GM18502 (cell line): ENCODE data around the gene ACAA2.
"Not testable (repeated sequence)": the region's sequence is repeated elsewhere in the genome, so short reads cannot be mapped to it uniquely, and the experiment has no call there.

Source experiments
- ATAC-seq: cut with Tn5 transposase; IDR thresholded peaks from one replicate; pipeline ENCODE4 v1.9.1; 2021; ENCODE audit warnings: mild to moderate bottlenecking; ENCODE audit not compliant: unreplicated experiment, poor library complexity

The ACAA2 gene

DNA sequence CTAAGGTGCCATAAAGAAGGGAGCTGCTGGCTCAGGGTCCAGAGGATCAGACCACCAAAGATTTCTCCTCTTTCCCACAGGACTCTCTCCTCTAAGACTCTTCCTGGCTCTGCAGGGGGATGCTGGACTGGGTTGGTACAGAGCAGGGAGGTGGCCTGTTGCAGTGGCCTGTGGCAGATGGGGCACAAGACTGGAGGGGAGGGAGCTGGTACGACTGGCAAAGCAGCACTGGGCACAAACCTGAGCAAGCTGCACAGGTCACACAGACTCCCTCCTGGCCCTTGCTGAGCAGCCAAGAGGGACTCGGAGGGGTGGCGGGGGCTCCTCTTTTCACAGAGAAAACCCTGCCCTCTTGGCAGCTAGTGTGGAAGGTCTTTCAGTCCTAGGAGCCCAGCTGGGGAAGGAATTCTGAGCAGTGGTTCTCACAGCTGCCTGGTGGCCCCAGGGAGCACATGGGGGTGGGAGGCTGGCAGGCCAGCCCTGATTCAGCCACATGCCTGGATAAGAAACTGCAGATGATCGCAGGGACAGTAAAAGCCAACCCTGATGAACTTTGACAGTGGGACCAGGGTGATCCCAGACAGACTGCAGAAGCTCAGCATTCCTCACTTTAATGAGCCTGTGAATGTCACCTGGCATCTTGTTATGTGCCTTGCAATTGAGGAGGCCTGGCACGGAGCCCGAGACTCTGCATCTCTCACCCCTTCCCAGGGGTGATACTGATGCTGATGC is 32.5 kb upstream of the ACAA2 start:
- no peak for ATAC-seq

DNA sequence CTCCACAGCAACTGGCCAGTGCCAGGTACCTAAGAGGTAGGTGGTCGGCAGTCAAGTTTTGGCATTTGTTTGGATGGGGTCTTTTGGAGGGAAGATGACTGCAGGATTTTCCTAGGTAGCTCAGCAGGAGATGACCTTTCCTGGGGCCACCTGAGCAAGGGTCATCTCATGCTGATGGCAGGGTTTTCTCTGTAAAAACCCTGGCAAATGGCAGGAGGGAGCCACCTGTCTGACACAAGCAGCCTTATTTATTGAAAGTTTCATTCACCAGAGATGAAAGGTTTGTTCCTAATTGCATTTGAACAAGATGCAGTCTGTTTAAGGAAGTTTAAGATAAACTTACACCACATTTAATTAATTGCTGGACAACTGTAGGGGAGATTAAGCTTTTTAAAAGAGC is 31.6 kb upstream of the ACAA2 start:
- ATAC-seq: no peak

DNA sequence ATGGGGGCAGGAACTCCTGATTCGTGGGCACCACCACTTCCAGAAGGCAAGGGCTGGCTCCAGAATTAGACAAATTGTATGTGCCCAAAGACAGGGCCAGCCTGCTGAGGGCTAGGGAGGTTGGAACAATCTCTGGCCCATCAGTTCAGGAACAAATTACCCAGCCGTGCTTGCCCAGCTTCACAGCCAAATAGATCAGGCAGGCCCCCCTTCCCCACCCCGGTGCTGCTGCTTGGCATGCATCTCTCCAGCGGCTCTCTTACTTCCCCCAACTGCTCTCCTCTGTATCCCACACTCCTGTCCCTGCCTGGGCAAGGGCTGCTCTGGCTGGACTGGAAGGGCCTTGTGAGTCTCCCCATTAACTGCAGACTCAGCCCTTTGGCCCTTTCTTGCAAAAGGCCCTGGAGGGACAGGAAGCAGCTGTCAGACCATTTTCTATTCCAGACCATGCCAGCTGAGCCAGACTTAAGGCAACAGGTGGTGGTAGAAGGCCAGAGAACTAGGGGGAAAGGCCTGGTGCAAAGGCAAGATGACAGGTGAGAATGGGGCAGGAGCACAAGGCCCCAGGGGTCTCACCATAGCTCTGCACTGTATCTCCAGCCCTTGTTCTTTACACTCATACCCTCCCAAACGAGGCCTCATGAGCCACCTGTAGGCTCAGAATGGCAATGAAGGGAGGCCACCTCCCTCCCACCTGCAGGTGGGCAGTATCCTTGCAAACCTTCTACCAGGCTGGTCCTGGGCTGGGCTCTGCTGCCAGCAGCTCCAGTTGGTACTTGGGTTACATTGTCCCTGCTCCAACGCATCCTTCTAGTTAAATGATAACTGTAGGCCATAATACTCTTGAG is 30.7 kb upstream of the ACAA2 start:
- ATAC-seq: no peak

DNA sequence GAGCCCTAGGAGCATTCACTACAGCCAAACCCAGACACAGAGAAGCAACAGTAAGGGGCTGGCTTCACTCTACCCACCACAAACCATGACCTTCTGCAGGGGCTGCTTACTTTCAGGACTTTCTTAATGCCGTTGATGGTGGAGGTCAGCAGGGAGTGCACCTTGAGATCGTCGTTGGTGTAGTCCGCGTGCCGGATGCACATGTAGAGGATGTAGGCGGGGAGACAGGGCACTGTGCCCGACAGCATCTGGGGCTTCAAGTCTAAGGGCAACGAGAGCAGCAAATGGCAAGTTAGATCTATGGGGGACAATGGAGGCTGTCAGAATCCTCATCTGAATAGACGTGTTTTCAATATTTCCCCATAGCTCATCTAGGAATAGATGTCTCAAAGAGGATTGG is 29.8 kb upstream of the ACAA2 start:
- no peak for ATAC-seq

DNA sequence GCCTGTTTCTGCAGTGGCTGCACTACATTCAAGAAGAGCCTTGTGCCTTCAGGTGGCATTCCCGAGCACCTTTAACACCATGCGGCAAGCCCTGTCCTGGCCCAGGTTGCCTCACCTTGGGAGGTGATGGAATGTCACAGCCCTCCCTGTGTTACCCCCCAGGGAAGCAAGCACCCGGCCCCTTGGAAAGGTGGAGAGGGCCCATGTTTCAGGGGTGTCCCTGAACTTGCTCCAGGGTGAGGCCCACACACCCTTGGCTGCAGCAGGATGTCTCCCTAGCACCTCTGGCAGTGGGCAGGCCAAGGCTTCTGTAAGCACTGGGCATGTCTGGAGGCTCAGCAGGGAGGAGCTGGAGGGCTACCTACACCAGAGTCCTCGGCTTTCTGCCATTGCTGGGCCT is 29.3 kb upstream of the ACAA2 start:
- ATAC-seq: no peak

DNA sequence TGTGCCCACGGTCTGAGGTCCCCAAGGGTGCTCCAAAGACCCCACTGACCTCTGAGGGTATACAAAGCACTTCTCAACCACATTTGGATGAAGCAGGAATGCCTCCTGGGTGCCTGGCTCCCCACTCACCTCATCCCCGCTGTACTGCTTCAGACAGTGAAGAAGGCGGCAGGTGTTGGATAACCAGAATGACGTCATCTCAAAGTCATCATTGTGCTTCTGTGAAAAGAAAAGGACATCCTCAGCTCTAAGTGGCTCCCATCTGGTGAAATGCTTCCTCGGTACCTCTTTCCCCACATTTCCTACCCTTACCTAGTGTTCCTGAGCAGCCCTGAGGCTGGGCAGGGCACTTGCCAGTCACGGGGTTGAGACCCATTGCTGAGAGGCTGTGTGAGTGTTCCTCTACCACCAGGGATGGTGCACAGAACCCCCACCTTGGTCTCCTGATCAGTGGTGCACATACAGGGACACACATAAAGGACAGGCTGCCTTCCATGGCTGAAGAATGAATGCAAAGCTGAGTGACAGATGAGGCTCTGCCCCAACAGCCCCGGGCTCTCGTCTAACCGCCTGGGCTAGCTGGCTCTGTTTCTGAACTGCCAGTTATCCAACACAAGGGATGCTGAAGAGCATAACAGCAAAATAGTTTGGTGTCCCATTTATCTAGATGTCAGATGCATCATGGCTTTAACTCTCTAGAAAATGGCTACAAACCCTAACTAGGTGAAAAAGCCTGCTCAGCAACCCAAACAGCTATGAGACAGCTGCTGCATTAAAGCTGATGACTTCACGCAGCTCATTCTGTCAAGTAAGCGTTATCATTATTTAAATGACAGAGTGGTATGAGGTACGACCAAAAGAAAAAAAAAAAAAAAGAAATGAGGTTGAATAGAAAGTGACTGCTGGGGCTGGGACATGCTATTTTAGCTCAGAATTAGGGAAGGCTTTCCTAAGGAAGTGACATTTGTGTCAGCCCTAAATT is 28.2 kb upstream of the ACAA2 start:
- no peak for ATAC-seq

DNA sequence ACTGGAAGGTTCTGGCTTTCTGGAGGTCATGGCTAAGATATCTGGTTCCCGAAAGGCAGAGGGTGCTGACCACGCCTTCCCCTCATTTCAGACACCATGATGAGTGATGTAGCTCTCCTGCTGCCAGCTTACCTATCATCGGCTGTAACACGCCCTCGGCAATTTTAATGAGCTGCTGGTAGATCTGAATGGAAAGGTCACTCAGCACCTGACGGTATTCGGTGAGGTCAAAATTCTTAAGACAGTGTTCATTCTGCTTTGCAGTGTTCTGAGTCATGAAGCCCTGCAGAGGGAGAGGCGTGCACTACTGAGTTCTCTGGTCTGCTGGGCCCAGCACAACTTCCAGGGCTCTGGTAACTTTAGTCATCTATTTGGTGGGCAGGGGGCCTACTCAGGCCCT is 25.7 kb upstream of the ACAA2 start:
- no peak for ATAC-seq

DNA sequence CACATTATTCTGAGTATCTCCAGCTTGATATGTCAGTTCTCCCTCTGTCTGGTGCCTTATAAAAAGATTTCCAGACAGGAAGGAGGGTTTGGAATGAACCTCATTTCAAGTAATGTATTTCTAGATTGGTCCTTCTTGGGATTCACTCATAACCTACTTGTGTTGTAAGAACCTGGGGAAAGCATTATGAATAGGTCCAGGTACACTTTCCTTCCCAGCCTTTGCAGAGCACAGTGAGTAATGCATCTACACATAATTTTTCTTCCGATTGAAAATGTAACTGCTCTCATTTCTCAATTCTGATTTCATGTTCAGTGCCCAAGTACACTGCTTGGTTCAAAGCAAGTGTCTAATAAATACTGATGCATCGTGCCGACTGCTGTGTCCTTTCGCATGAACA is 25.0 kb upstream of the ACAA2 start:
- ATAC-seq: no peak

DNA sequence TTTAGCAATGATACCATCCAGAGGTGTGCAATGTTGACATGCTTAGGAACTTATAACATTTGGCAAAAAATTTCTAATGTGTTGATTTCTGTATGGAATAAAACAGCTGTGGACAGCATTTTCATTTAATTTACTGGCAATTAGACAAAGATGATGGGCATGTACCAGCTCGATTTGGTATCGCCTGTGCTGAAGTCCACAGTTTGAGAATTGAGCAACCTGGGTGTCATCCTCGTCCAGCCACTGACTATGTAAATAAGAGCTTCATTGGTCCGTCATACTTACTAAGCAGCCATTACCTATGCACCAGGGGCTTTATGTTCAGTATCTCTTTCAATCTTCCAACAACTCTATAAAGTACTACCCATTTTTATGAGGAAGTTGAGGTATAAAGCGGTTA is 24.6 kb upstream of the ACAA2 start:
- no peak for ATAC-seq

DNA sequence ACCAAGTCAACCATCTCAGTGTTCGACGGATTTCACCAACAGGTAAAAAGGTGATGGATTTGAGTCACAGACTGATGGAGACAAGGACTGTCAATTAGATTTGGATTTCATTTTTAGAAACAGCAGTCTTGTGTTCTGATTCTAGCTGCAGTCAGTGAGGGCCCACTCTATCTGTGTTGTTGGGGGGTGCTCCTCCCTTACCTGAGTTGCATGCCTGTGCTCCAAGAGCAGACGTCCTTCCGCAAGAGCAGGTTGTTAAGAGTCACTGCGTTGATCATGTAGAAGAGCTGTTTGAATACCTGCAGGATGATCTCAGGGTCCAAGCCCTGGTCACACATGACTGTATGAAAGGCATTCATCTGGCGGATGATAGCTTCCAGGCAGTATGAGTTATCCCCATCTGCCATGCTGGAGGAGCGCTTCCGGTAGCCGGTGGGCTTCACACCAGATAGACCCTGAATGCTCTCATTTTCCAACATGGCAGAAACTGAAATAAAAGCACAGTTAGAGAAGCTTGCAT is 24.0 kb upstream of the ACAA2 start:
- ATAC-seq: not testable (repeated sequence)

DNA sequence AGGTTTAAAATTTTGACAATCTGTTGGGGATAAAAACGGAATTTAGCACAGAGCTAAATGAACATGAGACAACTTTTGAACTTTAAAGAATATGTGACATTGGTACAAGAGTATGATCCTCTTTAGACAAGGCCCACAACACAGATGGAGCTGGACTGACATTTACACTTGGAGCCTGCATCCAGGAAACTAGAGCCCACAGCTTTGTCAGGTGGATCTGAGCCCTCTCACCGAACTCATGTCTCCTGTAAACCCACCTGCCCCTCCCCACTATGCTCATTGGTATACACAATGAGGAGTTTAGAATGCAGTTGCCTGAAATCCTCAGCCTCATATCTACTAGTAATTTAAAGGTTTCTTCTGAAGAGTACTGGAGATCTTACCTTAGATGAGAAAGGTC is 22.1 kb upstream of the ACAA2 start:
- no peak for ATAC-seq

DNA sequence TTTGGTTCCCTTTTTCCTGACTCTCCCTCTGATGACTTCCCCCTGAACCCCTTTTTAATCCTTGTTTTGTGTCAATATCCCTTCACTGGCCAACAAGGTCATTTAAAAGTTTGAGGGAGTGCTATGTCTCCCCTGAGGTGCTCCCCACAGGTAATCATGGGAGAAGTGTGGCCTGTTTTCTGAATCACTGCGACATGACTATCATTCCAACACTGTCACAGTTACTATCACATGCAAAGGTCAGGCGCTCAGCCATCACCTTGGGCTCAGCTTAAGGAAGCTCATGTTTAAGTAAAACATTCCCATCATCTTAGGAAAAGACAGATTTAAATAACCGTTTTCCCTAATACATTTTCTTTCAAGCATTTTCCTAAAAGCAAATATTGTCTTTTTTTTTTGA is 20.9 kb upstream of the ACAA2 start:
- no peak for ATAC-seq

DNA sequence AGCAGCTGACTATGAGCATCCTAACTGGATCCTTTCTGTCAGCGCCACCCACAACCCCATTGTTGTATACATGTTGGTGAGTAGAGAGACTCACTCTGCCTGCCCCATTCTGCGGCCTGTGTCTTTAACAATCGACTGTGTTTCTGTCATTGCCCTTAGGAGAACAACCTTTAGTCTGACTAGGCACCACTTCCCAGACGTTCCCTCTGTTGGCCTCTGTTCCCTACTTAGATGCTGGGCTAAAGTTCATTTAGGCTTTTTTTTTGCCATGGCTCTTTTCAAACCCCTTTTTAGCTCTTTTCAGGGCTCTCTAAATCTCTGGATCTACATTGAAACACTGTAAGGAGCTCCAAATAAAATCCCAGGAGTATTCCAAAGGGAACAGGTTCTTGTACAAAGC is 20.5 kb upstream of the ACAA2 start:
- no peak for ATAC-seq

DNA sequence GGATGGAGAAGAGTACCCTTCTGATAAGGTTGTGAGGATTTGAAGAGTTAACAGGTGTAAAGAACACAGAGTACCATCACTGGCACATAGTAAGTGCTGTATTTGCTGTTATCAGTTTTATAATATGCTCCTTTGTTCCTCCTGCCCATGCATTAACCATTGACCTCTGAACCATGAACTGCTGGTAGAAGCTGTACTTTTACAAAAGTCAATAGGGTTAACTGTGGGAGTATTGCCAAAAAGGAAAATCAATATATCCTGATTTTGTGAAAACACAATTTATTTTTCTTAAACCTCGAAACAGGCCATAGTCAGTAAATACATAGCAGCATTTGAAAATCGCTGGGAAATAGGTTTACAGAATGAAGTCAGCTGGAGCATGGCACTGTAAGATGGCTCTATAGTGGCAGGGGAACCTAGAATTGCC is 18.9 kb upstream of the ACAA2 start:
- ATAC-seq: no peak

DNA sequence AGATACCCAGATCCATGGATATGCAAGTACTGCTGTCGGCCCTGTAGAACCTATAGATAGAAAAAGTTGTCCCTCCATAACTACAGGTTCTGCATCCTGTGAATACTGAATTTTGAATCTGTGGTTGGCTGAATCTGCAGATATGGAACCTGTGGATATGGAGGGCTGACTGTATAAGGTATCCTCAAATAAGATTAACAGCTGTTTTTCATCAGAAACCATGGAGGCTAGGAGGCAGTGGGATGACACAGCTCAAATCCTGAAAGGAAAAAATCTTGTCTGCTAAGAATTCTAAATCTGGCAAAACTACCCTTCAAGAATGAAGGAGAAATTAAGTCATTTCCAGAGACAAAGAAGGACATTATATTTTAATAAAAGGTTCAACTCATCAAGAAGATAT is 14.7 kb upstream of the ACAA2 start:
- no peak for ATAC-seq

DNA sequence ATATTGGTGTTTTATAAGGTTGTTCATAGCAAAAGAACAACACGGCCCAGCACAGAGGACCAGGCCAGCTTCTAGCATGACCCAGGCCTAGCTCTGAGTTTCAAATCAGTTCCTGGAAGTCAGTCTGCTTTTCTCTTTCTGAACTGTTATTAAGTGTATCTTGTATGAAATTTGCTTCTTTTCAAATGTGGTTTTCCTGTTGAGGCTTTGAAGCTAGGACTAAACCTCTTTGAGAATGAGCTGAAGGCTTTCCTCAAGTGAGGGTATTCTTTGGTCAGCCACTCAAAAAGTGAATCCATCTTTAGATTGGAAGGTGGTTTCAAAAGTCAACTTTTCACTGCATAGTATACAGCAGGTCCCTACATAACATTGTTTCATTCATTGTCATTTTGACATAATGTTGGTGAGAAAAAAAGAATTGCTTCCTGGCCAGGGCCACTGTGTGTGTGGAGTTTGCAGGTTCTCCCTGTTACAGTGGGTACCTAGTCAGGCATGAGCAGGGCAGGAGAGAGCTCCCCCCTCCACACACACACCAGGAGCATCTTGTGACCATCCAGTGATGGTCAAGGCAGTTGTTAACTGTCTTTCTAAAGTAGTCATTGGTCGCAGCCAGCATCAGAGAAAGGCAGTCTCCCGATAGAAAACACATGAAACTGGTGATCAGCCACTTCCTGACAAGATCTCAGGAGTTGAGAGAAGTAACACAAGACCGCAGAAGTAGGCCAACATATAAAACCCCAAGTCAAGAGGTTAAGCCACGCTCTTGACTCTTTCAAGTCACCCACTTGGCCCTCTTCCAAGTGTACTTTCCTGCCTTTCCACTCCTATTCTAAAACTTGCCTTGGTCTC is 6.7 kb upstream of the ACAA2 start:
- ATAC-seq: peak; percentile 53

DNA sequence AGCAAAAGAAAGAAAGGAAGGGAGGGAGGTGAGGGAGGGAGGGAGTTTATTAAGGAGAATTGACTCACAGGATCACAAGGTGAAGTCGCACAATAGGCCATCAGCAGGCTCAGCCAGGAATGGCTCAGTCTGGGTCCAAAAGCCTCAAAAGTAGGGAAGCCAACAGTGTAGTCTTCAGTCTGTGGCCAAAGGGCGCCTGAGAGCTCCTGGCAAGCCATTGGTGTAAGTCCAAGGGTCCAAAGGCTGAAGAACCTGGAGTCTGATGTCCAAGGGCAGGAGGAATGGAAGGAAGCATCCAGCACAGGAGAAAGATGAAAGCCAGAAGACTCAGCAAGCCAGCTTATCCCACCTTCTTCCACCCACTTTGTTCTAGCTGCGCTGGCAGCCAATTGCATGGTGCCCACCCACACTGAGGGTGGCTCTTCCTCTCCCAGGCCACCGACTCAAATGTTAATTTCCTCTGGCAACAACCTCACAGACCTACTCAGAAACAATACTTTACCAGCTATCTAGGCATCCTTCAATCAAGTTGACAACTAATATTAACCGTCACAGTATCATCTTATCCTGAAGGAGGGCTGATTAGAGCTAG is 5.8 kb upstream of the ACAA2 start:
- no peak for ATAC-seq

DNA sequence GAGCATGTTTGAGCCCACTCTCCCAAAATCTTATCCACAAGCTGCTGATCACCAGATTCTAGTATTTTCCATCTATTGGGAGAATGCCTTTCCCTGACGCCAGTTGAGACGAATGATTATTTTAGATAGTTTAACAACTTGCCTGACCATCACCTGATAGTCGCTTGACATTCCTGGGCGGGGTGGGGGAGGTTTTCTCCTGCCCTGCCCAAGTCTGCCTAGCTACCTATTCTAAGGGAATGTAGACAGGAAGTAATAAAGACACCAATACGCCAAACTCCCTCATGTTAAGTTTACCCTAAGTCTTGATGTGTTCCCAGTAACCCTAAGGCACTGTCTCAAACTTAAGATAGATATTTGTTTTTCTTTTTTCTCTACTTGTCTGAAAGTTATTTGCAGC is 4.6 kb upstream of the ACAA2 start:
- ATAC-seq: no peak

DNA sequence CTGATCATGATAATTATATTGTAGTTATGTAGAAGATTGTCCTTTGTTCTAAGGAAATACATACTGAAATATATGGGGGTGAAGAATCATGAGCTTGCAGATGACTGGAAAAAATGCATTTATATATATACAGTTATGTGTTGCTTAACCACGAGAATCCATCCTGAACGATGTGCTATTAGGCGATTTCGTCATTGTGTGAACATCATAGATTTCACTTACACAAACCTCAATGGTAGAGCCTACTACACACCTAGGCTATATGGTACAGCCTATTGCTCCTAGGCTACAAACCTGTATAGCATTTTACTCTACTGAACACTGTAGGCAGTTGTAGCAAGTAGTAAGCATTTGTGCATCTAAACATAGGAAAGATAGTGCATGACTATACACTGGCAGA is 2.6 kb upstream of the ACAA2 start:
- ATAC-seq: no peak
